WERI-Rb-1 (cell line): ENCODE measurements around the gene NDUFS4.

Experiments used
- DNase-seq: peaks from one replicate; pipeline ENCODE4 v3.0.0-alpha.2; 2020
- H3K27ac ChIP-seq: fragments of 250-450 bp; sonication (Bioruptor Pico); 2 replicates; pipeline ENCODE4 v1.5.1; 2020; ENCODE audit warnings: mild to moderate bottlenecking, moderate library complexity
- H3K27me3 ChIP-seq: fragments of 250-450 bp; sonication (Bioruptor Pico); 2 replicates; pipeline ENCODE4 v1.5.1; 2021; ENCODE audit warnings: mild to moderate bottlenecking, low read depth, moderate library complexity; ENCODE audit not compliant: insufficient read depth, severe bottlenecking
- H3K36me3 ChIP-seq: fragments of 250-450 bp; sonication (Bioruptor Pico); 2 replicates; pipeline ENCODE4 v1.5.1; 2020; ENCODE audit warnings: mild to moderate bottlenecking, moderate library complexity
- H3K4me3 ChIP-seq: 2 replicates; pipeline ENCODE4 v1.5.1; 2011; ENCODE audit warnings: low read depth, mild to moderate bottlenecking, control low read depth, low read length
- H3K9me3 ChIP-seq: fragments of 250-450 bp; sonication (Bioruptor Pico); 2 replicates; pipeline ENCODE4 v1.5.1; 2021; ENCODE audit warnings: mild to moderate bottlenecking, moderate library complexity; ENCODE audit not compliant: severe bottlenecking
- CTCF ChIP-seq: IDR thresholded peaks from 2 replicates; pipeline ENCODE4 v1.5.1; 2011; ENCODE audit warnings: low read depth, mild to moderate bottlenecking, control low read depth, inconsistent platforms, low read length

Gene NDUFS4

GRCh38 chr5:53575101-53575500, 14.7 kb downstream of the NDUFS4 start:
- TF ChIP-seq CTCF = no peak
- DNase-seq = no peak
- Histone ChIP-seq H3K27me3 (no peaks in the 10 kb centered on the region), H3K27ac (no peak overlapping the region), H3K4me3 (no peak overlapping the region), H3K36me3 (no peaks in the 10 kb centered on the region), H3K9me3 (no peaks in the 10 kb centered on the region)

GRCh38 chr5:53575831-53576230, 15.4 kb downstream of the NDUFS4 start:
- Histone ChIP-seq H3K27ac (no peak overlapping the region), H3K36me3 (no peaks in the 10 kb centered on the region), H3K27me3 (no peaks in the 10 kb centered on the region), H3K9me3 (no peaks in the 10 kb centered on the region), H3K4me3 (no peak overlapping the region)
- no peak for TF ChIP-seq CTCF
- DNase-seq = no peak

GRCh38 chr5:53576674-53577073, 16.2 kb downstream of the NDUFS4 start:
- Histone ChIP-seq H3K27ac (no peak overlapping the region), H3K9me3 (no peaks in the 10 kb centered on the region), H3K36me3 (no peaks in the 10 kb centered on the region), H3K27me3 (no peaks in the 10 kb centered on the region), H3K4me3 (no peak overlapping the region)
- DNase-seq = no peak
- no peak for TF ChIP-seq CTCF

- no peaks in the 10 kb centered on the region for H3K27me3 ChIP-seq
- H3K36me3 ChIP-seq = no peaks in the 10 kb centered on the region
- H3K4me3 ChIP-seq = no peak overlapping the region
- H3K9me3 ChIP-seq = no peaks in the 10 kb centered on the region
- no peak overlapping the region for H3K27ac ChIP-seq
- no peak for TF ChIP-seq CTCF
- no peak for DNase-seq
These were observed 18.4 kb downstream of the NDUFS4 start for GRCh38 chr5:53578854-53579253.

- TF ChIP-seq CTCF = no peak
- Histone ChIP-seq H3K27me3 (no peaks in the 10 kb centered on the region), H3K27ac (no peak overlapping the region), H3K9me3 (no peaks in the 10 kb centered on the region), H3K36me3 (no peaks in the 10 kb centered on the region; the same call in 1 of the 2 replicates), H3K4me3 (no peak overlapping the region)
- no peak for DNase-seq
These were observed 20.1 kb downstream of the NDUFS4 start for GRCh38 chr5:53580547-53580946.

GRCh38 chr5:53582225-53582624, 21.8 kb downstream of the NDUFS4 start:
- H3K27me3 ChIP-seq = no peaks in the 10 kb centered on the region
- no peak for TF ChIP-seq CTCF
- DNase-seq = no peak

More at GRCh38 chr5:53582225-53582624, 21.8 kb downstream of the NDUFS4 start:
- Histone ChIP-seq H3K4me3 (no peak overlapping the region), H3K27ac (no peak overlapping the region), H3K9me3 (no peaks in the 10 kb centered on the region), H3K36me3 (no peaks in the 10 kb centered on the region; the same call in 1 of the 2 replicates)
